Middle frontal gyrus (tissue), 1 donor: ENCODE results near the gene CHD6.

Source experiments
- DNase-seq: peaks from one replicate; pipeline ENCODE4 v3.0.0-alpha.2; 2015; ENCODE audit warnings: low spot score; ENCODE audit errors: extremely low spot score

Gene CHD6

DNA sequence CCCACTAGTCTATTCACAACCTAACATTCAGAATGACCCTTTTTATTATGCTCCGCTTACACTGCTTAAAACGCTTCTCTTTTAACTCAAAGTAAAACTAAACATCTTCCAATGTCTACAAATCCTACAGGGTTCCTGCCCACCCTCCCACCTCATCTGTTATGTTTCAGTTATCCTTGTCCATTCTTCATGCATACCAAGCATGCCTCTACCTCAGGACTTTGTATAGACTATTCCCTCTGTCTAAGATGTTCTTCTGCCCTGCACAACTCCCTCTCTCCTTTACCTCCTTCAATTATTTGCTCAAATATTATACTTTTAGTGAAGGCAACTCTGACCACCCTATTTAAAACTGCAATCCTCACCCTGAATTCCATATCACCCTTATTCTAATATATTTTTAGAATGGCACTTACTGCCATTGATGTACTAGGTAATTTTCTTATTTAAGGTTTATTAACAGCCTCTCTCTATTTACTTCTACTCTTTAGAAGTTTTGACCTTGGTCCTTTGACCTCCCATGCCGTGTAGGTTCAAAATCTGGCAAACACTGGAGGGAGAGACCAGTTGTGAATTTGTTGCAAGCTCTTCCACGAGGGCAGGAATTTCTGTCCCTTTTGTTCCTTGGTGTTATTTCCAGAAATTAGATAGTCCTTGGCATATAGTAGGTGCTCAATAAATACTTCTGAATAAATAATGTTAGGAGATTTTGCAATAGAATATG lies 111.8 kb downstream of the CHD6 start:
- no peak for DNase-seq

DNA sequence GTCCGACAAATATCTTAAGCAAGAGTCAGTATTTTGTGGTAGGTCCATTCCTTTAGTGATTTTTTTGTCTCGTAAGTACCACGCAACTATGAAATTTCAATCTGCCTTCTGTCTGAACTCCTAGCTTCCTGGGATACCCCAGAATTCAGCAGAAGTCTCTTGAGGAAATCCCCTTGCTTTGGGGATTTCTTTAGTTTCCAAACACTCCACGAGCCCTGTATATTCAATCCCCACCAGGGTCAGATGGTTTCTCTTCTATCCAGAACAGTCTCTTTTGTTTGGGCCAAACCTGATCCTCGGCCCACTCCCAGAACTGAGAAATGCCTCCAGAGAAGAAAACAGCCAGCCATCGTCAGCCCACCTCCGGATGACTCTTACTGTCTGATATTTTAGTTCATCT lies 113.0 kb downstream of the CHD6 start:
- DNase-seq = no peak

DNA sequence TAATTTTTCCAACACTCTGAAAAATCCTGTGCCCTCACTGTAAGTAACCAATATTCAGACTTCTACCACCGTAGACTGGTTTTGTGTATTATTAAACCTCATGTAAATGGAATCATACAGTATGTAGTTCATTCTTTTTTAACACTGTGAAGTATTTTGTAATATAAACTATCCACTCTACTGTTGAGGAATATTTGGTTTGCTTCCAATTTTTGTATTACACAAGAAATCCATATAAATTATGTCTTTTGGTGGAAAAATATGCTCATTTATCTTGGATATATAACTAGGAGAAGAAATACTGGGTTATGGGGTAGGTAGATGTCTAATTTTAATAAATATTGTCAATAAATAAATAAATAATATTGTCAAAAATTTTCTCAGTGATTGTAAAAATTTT lies 116.8 kb downstream of the CHD6 start:
- DNase-seq = no peak

GRCh38 chr20:41499961-41500725 lies 118.0 kb downstream of the CHD6 start:
- no peak for DNase-seq

DNA sequence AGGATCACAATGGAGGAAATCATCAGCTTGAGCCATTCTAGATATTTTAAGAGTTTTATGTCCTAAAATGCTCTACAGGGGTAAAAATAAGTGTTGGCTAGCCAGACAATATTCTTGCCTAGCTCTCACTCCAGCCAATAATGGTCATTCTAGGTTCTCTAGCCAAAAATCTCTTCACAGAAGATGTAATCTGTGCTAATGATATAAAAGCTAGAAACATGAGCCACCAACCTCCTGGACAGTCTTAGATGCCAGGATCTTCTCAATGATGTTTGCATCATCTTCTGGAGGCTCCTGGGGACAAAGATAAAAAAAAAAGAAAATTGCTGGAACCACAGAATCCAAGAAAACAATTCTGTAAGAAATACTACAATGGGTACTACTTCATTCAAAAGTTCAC lies 119.1 kb downstream of the CHD6 start:
- DNase-seq = no peak

GRCh38 chr20:41497186-41497895 lies 120.8 kb downstream of the CHD6 start:
- DNase-seq = no peak

DNA sequence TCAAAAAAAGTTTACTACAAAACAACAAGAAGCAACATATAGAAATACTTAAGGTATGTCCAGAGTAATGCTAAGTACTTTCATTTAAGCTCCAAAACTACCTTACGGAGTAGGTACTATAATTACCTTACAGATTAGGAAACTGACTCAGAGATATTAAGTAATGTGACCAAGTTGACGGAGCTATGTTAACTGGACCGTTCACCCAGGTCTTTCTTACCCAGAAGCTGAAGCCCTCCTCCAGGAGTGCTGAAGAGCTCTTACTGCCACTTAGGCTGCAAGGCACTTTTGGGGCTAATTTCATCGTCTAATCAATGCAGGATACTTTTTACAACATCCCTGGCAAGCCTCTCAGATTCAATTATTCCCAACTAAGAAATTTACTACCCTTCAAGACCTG lies 123.7 kb downstream of the CHD6 start:
- DNase-seq = no peak

DNA sequence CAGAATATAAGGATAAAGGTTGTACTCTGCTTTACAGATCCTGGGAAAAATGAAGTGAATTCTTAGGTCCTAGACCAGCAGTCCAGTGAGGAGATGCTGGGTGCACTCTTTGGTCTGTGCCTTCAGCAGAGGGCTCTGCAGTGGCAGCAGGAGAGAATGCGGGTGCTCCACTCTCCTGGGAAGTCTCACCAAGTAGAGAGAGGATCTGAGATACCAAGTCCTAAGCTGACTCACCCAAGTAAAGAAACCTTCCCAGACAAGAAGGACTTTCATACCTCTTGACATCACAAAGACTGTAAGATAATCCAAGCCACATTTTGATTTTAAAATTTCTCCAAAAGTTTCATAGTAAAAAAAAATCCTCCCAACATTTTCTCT lies 134.6 kb downstream of the CHD6 start:
- no peak for DNase-seq

DNA sequence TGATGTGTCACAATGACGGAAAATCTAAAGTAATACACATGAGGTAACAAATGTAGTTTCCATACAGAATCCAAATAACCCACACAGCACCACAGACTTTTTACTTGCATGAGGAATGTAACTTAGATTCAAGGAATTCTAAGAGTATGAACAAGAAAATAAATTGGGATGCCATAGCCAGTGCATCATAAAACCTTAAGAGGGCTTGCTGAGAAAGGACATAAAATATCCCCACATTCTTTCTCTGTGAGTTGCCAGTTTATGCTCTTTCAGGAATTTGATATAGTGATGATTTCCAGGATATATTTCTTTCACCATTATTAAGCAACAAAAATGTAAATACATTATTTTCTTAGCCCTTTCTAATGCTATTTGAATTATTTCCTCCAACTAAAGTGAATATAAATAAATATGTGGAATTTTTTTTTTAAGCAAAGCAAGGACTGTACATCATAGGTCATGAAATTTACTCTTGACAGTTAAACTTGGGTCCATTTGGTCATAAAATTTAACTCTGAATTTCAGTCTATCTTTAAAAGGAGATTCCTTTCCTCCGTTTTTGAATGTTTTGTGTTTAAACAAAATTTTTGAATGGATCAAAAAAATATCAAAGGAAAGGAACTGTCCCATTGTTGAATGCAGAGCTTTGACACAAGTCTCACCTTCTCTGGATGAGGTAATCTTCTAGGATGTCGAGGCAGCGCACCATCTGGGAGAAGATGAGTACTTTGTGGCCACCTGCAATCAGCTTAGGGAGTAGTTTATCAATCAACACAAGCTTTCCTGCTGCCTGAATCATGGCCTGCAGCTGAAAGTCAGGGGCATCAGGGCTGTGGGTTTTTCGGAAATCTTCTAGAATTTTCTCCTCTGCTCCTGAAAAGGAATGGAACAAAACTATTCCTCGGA lies 135.3 kb downstream of the CHD6 start:
- DNase-seq = no peak

DNA sequence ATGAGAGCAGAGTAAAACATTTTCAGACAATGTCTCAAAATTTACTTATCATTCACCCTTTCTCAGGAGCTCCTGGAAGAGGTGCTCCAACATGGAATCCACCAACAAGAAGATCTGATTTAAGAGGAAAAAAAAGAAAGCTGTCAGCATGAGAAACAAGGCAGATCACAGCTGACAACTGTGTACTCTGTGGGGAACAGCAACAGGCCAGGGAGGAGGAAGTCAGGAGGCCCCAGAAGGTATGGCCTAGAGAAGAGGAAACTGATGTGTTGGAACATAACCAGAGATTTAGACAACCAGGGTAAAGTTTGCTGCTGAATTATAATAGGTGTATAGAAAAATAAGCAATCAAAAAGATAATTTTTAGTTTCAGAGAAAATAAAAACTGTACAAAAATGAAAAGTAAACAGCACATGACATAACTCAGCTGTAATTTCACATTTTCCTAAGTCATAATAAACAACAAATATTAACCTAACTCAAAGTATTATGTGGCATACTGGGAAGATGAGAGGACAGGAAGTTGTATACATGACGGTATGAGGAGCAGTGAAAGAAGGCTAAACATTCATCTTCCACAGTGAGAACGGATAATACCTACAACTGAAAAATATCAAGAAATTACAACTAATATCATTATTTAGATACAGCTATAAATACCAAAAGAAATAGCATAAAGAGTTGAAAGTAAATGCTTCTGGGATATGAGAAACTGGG lies 138.0 kb downstream of the CHD6 start:
- DNase-seq = no peak

DNA sequence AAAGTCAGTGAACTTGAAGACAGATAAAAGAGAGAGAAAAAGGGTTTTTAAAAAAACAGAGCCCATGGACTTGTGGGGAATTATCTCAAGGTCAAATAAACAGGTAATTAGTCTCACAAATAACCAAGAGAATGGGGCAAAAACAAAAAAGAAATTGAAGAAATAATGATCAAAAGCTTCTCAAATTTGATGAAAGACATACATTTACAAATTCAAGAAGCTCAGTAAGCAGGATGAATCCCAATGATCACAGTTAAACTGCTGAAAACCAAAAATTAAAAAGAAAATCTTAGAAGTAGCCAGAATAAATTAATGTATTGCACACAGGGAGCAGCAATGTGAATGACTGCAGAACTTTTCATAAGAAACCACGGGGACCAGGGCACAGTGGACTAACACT lies 139.1 kb downstream of the CHD6 start:
- DNase-seq = no peak

- DNase-seq = no peak
Observed at GRCh38 chr20:41478026-41478425, 140.2 kb downstream of the CHD6 start.

- no peak for DNase-seq
Observed at GRCh38 chr20:41476446-41476845, 141.7 kb downstream of the CHD6 start.

- DNase-seq = no peak
Observed at GRCh38 chr20:41476013-41476441, 142.2 kb downstream of the CHD6 start.

DNA sequence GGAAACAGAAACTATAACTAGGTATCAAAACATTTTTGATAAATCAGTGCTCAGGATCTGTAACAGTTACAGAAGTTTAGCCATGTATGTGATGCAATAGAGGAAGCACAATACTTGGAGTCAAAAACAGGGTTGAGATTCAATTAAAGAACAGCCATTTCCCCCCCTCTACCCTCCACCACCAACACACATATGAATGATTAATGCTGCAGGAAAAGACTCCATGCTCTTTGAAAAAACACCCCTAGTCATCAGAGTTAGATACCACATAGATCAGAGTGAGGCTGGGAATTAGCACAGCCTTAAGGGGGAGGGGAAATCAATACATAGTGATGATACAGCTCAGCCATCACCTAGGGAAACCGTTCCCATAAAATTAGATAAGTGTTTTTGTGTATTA lies 142.7 kb downstream of the CHD6 start:
- DNase-seq = no peak

GRCh38 chr20:41470362-41471095 lies 147.6 kb downstream of the CHD6 start:
- DNase-seq = no peak

GRCh38 chr20:41469868-41470267 lies 148.3 kb downstream of the CHD6 start:
- DNase-seq = no peak

- no peak for DNase-seq
Observed at GRCh38 chr20:41468994-41469600, 149.1 kb downstream of the CHD6 start.

DNA sequence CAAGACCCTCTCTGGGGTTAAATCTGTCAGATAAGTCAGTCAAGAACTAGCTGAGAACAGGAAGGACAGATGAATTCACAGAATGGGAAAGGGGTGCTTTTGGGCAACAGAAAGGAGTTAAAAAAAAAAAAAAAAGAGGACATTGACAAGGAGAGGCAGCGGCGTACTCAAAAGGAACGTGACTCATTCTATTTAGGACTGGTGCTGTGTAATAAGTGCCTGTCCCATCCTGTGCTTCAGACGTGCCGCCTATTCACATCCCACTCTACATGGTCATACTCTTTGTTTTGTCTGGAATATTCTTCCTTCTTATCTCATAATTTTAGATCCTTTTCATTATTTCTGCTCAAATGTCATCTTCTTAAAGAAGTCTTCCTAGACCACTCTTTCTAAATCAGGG lies 150.5 kb downstream of the CHD6 start:
- DNase-seq = no peak

DNA sequence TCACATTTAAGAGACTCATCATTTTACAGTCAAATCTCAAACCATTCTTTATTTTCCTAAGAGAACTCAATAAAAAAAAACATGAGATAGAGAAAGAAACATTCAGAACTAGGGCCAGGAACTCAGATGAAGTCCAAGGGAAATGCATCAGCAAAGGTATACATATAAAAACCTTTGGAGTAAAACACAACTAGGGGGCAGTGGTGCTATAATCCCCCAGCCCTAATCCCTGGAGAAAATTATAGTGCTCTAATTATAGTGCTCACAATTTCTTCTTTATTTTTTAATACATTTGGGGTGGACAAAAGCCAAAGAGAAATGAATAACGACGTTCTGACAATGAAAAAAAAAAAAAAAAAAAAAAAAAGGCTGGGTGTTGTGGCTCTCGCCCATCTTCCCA lies 151.0 kb downstream of the CHD6 start:
- DNase-seq = no peak
